ENCODE results near the gene WFS1.

WFS1 gene

DNA sequence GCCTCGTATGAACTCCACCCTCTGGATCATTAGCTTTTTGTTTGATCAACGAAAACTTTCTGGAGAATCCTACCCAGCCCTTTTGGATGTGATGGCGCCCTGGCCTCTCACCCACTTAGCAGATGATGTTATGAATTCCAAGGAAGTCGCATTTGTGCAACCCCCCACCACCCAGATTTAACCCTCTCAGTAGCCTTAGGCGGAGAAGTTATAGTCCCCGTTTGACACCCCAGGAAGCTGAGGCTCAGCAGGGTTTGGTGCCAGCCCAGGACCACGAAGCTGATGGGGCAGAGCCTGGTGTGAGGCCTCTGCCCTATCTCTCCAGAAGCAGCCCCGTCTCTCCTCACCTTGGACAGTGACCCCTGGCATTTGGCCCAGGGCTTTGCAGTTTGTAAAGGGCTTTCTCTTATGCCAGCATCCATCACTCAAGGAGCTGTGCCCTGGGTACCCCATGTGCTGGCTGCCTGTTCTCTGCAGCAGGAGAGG lies 1.0 kb downstream of the WFS1 start:
- no peak for TF ChIP-seq JUND (IDR thresholded peaks at IDR 0.05; ENCODE audit: low read depth)
- in situ Hi-C loops (cut with HindIII; ENCODE audit: low pct_unique_long_range_greater_than_20kb, low sequenced_read_pairs) = no loop called here
- no peak for DNase-seq (ENCODE audit: low read depth in 1 of 2, low spot score in 1 of 2)

DNA sequence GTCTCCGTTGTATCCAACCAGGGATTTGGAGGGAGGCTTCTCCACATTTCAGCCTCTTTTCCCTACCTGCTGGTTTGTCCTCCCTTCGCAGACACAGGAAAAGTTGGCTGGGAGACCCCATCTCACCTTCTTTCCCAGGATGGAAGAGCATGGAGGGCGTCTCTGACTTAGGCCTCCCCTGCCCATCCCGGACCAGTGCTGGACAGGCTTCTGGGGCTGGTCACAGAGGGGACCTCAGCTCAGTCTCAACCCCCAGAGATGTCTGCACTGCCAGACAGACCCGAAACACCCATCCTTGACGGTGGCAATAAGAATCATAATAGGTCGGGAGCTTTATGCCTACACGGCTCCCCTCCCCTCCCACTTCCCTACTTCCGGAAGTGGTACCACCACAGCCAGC lies 1.6 kb downstream of the WFS1 start:
- in situ Hi-C loops (cut with HindIII; ENCODE audit: low pct_unique_long_range_greater_than_20kb, low sequenced_read_pairs) = no loop called here
- no peak for DNase-seq (ENCODE audit: low read depth in 1 of 2, low spot score in 1 of 2)
- TF ChIP-seq JUND (IDR thresholded peaks at IDR 0.05; ENCODE audit: low read depth) = no peak

DNA sequence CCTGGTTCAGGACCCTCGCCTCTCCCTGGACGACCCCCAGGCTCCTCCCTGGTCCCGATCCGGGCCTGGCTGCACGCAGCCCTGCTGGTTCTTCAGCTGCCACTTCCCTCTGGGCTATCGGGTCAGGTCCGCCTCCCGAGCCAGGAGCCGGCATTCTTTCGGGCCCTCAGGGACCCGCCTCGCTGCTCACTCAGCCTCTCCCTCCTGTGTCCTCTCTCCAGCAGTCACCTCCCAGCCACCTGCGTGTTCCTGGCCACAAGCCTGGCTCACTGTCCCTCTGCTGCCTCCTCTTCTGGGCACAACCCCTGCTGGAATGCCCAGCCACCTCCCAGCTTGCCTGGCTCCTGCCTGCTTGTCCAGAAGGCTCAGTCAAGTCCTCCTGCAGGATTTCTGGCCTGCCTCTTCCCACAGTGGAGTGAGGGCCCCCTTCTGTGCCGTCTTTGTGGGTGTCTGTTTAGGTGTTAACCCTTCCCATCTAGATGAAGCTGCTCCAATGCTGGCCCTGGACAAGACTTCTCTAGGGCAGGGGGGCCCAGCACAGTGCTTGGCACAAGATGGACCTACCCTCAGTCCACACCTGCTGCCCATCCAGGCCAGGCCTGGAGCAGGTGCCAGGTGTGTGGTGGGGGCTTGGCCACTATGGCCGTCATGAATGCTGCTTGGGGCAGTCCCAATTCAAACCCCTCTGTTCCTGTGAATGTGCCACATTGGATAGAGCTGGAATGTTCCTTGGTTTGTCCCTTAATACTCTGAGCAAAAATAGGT lies 2.2 kb downstream of the WFS1 start:
- in situ Hi-C loops (cut with HindIII; ENCODE audit: low pct_unique_long_range_greater_than_20kb, low sequenced_read_pairs) = no loop called here
- no peak for TF ChIP-seq JUND (IDR thresholded peaks at IDR 0.05; ENCODE audit: low read depth)
- DNase-seq (ENCODE audit: low read depth in 1 of 2, low spot score in 1 of 2) = peak; percentile 79 to 81

DNA sequence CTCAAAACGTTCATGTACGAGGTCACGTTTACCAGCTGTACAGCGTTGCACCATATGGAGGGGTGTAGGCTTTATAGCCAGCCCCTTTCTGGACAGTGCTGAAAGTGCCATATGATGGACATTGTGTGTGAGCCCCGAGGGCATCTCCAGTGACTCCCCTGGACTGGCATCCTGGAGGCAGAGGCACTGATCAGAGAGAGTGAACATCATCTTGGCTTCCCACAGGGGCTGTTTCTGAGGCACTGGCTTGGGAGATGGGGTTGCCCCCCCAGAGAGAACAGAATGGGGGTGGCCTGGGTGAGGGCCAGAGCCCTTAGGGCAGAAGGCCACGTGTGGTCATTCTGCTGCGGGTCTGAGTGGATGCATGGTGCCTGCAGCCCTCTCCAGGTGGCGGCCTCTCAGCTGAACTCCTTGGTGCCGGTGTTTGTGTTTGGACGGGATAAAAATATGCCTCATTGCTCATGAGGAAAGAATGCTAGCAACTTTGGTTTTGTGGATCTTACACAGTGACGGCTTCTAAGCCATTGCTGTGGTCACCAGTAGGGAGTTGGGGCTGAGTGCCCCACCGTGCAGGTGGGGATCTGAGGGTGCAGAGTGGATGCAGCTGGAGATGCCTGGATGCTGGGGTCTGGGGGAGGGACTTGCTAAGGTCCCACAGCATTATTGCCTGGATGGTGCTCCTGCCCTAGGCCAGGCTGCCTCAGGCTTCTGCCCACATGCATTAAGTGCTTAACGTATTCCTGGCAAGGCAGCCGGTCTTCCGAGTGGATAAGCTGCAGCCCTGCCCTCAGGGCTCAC lies 3.4 kb downstream of the WFS1 start:
- DNase-seq (ENCODE audit: low read depth in 1 of 2, low spot score in 1 of 2) = peak; percentile 74 to 78
- 0 out of 2 replicates have a peak, but pooled peaks have one; percentile 29 for TF ChIP-seq JUND (IDR thresholded peaks at IDR 0.05; ENCODE audit: low read depth)
- in situ Hi-C loops (cut with HindIII; ENCODE audit: low pct_unique_long_range_greater_than_20kb, low sequenced_read_pairs) = no loop called here

DNA sequence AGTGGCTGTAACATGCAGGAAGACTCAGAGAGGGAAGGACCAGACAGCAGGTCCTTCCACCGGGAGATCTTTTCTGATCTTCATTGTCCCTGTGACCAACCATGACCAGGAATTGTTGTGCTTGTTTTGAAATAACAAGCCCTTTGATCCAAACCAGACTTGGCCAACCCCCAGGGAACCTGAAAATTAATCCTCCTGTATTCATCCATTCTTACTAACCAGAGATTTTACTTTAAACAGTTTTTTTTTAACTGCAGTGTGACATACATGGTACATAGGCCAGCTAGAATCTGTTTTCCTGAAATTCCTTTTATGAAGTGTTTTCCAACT lies 4.0 kb downstream of the WFS1 start:
- no peak for DNase-seq (ENCODE audit: low read depth in 1 of 2, low spot score in 1 of 2)
- in situ Hi-C loops (cut with HindIII; ENCODE audit: low pct_unique_long_range_greater_than_20kb, low sequenced_read_pairs) = no loop called here
- no peak for TF ChIP-seq JUND (IDR thresholded peaks at IDR 0.05; ENCODE audit: low read depth)

DNA sequence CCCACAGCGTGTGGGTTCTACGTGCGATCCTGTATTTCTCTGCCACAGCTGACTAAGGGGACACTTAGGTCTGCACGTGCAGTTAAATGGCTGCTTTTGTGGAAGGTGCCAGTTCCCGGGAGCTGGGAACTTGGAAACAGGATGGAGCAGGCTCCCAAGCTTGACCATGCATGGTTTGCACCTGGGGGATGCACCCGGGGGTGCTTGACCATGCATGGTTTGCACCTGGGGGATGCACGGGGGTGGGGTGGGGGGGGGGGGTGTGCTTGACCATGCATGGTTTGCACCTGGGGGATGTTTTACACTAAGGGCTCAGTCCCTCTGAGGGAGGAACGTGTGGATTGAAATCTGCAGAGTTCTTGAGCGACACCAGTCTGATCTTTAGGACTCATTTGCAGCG lies 5.7 kb downstream of the WFS1 start:
- TF ChIP-seq JUND (IDR thresholded peaks at IDR 0.05; ENCODE audit: low read depth) = no peak
- in situ Hi-C loops (cut with HindIII; ENCODE audit: low pct_unique_long_range_greater_than_20kb, low sequenced_read_pairs) = no loop called here
- DNase-seq (ENCODE audit: low read depth in 1 of 2, low spot score in 1 of 2) = no peak

DNA sequence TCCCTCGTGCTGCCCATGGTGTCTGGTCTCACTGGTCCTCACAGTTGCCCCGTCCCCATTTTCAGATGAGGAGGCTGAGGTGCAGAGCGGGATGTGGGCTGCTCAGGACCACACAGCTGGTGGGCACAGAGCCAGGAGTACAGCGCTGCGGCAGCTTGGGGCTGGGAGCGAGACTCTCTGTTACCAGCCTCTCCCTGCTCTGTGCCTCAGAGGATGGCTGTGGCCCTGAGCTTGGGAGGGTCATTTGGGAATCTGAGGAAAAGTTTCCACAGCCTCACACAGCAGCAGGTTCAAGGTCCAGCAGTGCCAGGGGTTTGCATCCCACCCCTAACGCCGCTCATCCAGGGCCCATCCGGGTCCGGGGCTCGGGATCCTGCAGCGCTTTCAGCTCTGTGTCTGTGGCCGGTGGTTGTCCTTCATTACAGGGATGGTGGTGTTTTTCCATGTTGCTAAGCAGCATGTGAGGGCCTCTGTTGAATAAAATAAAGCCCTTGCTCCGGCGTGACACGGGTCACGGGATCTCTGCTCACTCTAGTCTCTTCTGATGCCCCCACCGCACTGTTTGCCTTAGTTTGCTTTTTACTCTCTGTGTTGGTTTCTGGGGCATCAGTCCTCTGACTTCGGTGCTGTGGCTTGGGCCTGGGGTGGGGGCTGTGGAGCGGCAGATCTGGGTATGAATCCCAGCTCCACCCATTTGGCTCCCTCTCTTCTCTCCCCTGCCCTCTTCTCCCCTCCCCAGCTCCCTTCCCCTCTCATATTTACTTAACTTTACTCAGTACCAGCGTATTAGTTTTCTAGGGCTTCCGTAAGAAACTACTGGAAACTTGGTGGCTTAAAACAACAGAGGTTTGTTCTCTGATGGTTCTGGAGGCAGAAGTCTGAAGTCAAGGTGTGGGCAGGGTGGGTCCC lies 6.5 kb downstream of the WFS1 start:
- no peak for DNase-seq (ENCODE audit: low read depth in 1 of 2, low spot score in 1 of 2)
- TF ChIP-seq JUND (IDR thresholded peaks at IDR 0.05; ENCODE audit: low read depth) = no peak
- in situ Hi-C loops (cut with HindIII; ENCODE audit: low pct_unique_long_range_greater_than_20kb, low sequenced_read_pairs) = no loop called here

DNA sequence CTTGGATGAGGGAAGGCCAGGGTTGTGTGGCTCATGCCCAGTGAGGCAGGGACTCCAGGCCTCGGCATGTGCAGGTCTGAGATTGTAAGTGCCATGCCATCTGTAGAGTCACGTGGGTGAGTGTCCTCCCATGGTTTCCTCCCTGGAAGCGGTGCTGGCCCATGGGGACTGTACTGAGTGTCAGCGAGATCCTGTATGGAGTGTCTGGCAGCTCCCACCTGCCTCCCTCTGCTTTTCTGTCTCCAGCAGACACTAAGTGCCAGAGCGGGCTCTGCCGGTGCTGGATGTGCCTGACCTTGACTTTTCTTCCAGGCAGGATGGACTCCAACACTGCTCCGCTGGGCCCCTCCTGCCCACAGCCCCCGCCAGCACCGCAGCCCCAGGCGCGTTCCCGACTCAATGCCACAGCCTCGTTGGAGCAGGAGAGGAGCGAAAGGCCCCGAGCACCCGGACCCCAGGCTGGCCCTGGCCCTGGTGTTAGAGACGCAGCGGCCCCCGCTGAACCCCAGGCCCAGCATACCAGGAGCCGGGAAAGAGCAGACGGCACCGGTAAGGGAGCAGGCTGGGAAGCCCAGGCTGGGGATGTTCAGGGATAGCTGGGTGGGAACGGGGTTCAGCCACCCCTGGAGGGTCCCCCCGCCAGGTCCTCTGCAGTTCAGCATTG lies 7.6 kb downstream of the WFS1 start:
- TF ChIP-seq JUND (IDR thresholded peaks at IDR 0.05; ENCODE audit: low read depth) = no peak
- in situ Hi-C loops (cut with HindIII; ENCODE audit: low pct_unique_long_range_greater_than_20kb, low sequenced_read_pairs) = no loop called here
- DNase-seq (ENCODE audit: low read depth in 1 of 2, low spot score in 1 of 2) = no peak

DNA sequence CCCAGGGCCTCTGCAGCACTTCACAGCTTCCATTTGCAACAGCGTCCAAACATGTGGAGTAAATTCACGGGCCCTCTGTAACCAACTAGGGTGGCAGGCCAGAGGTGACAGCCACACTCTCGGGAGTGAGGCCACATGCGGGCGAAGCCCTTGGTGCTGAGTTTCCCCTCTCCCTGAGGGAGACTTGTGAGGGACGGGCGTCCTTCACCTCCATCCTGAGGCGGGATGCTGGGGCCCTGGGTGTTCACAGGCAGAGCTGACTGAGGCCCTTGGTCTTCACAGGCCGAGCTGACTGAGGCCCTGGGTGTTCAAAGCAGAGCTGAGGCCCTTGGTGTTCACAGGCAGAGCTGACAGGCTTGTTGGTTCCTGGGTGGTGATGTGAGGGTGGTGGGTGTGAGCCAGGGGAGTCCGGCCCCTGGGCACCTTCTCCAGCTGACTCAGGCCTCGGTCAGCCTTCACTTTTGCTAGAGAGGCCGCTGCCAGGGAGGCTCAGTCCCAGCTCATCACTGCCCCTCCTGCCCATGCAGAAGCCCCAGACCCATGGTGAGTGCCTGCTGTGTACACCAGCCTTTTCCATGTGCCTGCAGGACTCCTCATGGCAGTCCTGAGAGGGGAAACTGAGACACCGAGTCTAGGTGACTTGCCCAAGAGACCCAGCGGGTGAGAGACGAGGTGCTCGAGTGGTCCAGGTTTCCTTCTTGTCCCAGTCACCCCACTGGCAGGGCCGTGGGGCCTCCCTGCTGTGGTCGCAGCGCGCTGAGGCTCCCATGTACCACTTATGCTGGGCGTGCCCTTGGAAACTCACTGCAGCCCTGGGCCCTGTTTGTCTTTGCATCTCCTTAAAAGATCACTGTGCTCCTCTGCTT lies 8.5 kb downstream of the WFS1 start:
- in situ Hi-C loops (cut with HindIII; ENCODE audit: low pct_unique_long_range_greater_than_20kb, low sequenced_read_pairs) = no loop called here
- no peak for TF ChIP-seq JUND (IDR thresholded peaks at IDR 0.05; ENCODE audit: low read depth)
- DNase-seq (ENCODE audit: low read depth in 1 of 2, low spot score in 1 of 2) = no peak

DNA sequence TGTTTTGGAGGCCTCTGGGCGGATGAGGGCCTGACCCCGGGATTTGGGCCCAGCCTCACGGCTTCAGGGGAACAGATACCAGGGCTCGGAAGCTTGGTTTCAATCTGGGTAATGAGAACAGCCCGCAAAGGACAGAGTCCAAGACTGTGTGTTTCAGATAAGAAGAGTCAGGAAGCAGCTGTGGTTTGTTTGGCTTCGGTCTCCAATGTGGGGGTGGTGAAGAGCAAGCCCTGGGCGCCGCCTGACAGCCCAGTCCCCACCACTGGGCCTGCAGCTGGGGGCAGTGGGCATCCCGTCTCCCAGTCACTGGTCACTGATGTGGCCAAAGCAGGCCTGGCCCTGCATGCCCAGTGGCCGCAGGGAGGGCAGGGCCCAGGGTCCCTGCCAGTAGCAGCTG lies 9.1 kb downstream of the WFS1 start:
- in situ Hi-C loops (cut with HindIII; ENCODE audit: low pct_unique_long_range_greater_than_20kb, low sequenced_read_pairs) = no loop called here
- DNase-seq (ENCODE audit: low read depth in 1 of 2, low spot score in 1 of 2) = no peak
- TF ChIP-seq JUND (IDR thresholded peaks at IDR 0.05; ENCODE audit: low read depth) = no peak

DNA sequence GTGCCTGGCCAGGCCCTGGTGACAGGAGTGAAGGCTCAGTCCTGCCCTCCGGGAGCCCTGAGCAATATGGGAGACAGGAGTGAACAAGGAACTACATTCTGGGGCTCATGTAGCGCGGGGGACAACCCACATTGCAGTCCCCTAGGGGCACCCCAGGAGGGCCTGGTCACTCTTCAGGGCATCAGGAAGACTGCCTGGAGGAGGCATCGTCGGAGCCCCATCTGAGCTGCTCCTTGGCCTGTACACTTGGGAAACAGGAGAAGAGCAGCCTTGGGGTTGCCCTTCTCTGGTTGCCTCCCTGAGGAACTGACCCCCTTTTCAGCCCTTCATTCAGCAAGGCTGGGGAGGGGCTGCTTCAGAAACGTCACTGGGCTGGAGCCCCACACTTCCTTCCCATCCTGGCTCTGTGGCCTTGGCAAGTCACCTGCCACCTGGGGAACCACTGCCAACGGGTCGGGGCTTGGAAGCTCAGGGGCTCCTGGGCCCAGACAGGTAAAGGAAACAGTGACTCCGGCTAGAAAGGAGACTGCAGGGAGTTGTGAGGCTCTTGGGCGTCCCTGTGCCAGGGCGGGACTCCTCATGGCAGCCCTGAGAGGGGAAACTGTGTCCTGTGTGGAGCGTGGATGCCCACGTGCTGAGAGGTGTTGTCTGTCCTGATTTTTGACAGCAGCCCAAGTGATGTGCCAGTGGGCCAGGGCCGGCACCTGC lies 10.1 kb downstream of the WFS1 start:
- in situ Hi-C loops (cut with HindIII; ENCODE audit: low pct_unique_long_range_greater_than_20kb, low sequenced_read_pairs) = no loop called here
- DNase-seq (ENCODE audit: low read depth in 1 of 2, low spot score in 1 of 2) = no peak
- no peak for TF ChIP-seq JUND (IDR thresholded peaks at IDR 0.05; ENCODE audit: low read depth)

Data from T47D (cell line).